Amniotic stem cell (primary cell): ENCODE results near the gene EVI5.
"Not testable (repeated sequence)": the region's sequence is repeated elsewhere in the genome, so short reads cannot be mapped to it uniquely, and the experiment has no call there.

ENCODE experiments used
- DNase-seq: peaks from one replicate; lab custom pipeline; 2025; lab: John Stamatoyannopoulos, UW

The EVI5 gene

DNA sequence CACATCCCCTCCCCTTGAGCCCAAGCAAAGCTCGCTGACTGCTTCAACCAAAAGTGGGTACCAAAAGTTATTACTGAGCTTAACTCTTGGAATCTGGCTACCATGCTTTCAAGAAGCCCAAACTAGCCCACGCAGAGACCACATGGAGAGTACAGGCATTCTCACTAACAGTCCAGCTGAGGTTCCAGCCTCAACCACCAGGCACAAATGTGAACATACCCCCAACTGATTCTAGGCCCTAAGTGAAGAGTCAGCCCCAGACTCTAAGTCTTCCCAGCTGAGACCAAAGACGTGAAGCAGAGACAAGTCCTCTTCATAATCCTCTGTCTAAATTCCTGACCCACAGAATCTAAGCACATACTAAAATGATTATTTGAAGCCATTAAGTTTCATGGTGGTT, 36.8 kb downstream of the EVI5 start:
- no peak for DNase-seq

DNA sequence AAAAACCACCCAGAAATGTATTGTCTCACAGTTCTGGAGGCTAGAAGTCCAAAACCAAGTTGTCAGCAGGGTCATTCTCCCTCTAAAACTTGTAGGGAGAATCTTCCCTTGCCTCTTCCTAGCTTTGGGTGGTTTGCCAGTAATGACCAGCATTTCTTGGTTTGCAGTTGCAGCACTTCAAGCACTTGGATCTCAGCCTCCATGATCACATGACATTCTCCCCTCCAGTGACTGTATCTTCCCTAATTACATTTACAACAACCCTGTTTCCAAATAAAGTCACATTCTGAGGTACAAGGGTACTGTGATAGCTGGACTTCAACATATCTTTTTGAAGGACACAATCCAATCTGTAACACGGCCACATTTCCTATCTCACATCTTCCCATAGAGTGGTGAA, 37.2 kb downstream of the EVI5 start:
- no peak for DNase-seq

DNA sequence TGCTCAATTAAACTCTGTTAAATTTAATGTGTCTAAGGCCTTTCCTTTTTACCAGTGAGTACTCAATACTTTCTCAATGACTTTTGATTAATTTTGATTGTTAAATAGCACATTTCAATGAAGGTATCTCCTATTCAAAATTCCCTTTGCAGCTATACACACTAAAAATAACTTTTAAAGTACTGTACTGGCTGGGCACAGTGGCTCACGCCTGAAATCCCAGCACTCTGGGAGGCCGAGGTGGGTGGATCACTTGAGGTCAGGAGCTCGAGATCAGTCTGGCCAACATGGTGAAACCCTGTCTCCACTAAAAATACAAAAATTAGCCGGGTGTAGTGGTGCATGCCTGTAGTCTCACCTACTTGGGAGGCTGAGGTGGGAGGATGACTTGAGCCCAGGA, 38.7 kb downstream of the EVI5 start:
- DNase-seq = not testable (repeated sequence)

GRCh38 chr1:92743221-92743620, 41.7 kb downstream of the EVI5 start:
- no peak for DNase-seq

- DNase-seq = no peak
Measured at GRCh38 chr1:92739669-92740524, 45.0 kb downstream of the EVI5 start.

DNA sequence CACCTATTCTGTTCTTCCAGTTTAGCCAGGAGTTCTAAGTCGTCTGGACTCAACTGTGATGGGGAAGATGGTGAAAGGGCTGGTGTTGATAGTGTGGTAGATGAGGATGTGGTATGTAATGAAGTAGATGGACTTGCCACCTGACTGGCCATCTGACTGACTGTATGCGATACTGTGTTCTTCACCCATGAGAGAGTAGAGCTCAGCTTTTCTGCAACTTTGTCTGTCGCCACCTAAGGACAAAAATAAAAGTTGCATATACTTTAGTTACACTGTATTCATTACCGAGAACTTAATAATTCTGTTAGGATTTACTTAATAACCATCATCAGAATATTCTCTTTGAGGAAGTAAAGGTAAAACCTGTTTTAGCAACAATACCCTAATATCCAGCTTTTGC, 48.5 kb downstream of the EVI5 start:
- DNase-seq = no peak

DNA sequence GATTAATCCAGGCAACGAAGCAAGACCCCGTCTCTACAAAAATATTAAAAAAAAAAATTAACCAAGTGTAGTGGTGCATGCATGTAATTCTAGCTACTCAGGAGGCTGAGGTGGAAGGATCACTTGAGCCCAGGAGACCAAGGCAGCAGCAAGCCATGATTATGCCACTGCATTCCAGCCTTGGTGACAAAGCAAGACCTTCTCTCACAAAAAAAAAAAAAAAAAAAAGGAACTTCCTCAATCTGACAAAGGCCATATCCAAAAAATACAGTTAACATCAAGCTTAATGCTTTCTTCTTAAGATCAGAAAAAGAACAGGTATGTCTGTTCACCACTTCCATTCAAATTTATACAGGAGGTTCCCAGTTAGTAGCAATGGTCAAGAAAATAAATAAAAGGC, 54.4 kb downstream of the EVI5 start:
- DNase-seq = no peak

DNA sequence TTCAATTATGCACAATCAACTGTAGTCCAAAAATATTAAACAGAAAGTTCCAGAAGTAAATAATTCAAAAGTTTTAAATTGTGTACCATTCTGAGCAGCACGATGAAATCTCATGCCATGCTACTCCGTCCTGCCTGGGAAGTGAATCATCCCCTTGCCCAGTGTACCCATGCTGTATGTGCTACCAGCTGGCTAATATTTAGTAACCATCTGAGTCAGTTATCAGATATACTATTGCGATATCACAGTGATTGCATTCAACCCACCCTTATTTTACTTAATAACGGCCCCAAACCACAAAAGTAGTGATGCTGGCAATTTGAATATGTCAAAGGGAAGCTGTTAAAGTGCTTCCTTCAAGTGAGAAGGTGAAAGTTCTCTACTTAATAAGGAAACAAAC, 56.2 kb downstream of the EVI5 start:
- no peak for DNase-seq

DNA sequence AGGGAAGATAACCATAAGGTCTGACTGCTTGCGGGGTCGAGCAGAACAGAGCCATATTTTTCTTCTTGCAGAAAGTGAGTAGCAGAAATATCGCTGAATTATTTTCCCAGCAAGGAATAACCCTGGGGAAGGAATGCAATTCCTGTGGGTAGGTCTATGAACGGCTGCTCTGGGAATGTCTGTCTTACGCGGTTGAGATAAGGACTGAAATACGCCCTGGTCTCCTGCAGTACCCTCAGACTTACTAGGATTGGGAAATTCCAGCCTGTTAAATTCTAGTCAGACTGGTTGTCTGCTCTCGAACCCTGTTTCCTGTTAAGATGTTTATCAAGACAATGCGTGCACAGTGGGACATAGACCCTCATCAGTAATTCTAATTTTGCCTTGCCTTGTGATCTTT, 61.2 kb downstream of the EVI5 start:
- not testable (repeated sequence) for DNase-seq

- no peak for DNase-seq
Measured at GRCh38 chr1:92721886-92722285, 63.0 kb downstream of the EVI5 start.

DNA sequence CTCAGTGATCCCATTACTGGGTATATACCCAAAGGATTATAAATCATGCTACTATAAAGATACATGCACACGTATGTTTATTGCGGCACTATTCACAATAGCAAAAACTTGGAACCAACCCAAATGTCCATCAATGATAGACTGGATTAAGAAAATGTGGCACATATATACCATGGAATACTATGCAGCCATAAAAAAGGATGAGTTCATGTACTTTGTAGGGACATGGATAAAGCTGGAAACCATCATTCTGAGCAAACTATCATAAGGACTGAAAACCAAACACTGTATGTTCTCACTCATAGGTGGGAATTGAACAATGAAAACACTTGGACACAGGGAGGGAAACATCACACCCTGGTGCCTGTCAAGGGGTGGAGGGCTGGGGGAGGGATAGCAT, 63.8 kb downstream of the EVI5 start:
- not testable (repeated sequence) for DNase-seq

DNA sequence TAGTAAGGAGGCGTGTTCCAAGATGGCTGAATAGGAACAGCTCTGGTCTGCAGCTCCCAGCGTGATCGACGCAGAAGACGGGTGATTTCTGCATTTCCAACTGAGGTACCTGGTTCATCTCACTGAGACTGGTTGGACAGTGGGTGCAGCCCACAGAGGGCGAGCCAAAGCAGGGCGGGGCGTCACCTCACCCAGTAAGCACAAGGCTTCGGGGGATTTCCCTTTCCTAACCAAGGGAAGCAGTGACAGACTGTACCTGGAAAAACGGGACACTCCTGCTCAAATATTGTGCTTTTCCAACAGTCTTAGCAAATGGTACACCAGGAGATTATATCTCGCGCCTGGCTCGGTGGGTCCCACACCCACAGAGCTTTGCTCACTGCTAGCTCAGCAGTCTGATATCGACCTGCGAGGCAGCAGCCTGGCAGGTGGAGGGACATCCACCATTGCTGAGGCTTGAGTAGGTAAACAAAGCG, 69.4 kb downstream of the EVI5 start:
- DNase-seq = not testable (repeated sequence)

DNA sequence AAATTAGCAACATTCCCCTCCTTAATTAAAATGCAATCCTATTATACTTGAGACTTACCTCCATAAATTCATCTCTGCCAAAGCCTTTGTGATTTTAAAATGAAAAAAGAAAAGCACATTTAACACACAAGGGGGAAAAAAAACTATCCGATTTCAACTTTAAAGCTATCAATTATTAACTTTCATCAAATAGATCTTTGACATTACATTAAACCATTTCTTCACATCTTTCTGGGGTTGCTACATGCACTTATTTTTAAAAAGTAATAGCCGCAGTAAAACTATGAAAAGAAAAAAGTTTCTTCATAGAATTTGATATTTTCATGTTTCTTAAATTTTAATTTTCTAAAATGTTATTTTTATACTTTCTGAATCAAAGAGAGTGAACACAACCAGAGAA, 71.0 kb downstream of the EVI5 start:
- no peak for DNase-seq

DNA sequence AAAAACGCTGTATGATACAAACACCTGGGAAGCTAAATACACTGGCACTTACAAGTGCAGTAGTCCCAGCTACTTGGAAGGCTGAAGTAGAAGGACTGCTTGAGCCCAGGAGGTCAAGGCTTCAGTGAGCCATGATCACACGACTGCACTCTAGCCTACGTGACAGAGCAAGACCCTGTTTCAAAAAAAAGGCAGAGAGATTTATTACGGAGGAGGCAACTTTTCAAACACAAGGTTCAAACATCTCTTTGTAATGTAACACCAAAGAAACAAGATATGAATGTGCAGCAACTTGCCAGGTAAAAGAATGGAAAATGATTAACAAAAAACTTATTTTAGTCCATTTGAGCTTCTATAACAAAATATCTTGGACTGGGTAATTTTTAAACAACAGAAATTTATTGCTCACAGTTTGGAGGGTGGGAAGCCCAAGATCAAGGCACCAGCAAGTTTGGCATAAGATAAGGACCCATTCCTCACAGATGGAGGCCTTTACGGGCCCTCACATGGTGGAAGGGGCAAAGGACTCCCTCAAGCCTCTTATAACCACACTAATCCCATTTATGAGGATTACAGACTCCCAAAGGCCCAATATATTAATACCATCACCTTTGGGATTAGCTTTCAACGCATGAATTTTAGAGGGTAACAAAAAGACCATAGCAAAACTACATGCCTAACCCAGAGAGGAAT, 73.3 kb downstream of the EVI5 start:
- no peak for DNase-seq

DNA sequence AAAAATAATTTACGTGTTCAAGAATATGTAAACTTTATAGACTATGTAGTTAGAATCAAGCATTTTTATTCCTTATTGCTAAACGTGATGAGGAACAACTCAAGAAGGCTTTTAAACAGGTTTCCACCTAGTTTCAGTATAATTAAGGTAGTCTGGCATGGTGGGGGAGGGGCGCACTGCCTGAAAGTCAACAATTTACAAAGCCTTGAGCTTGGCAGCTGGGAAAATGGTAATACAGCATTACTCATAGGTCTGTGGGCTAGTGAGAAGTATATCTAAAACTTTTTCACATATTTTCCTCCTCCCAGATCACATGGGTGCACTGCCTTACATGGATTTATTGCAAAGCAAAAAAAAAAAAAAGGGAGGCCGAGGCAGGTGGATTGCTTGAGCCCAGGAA, 75.2 kb downstream of the EVI5 start:
- DNase-seq = no peak

- no peak for DNase-seq
Measured at GRCh38 chr1:92708368-92708950, 76.4 kb downstream of the EVI5 start.

- DNase-seq = no peak
Measured at GRCh38 chr1:92707709-92708108, 77.2 kb downstream of the EVI5 start.

DNA sequence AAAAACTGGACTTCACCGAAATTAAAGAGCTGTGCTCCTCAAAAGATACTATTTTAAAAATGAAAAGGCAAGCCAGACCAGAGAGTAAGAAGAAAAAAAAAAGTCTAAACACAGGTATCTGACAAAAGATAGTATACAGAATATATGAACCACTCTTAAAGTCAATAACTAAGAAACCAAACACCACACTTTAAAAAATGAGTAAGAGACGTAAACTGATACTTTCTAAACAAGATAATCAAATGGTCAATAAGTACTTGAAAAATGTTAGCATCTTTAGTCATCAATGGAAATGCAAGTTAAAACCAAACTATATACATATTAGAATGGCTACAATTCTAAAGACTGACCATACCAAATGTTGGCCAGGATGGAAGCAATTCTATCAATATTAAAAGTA, 77.6 kb downstream of the EVI5 start:
- no peak for DNase-seq

GRCh38 chr1:92705446-92705845, 79.5 kb downstream of the EVI5 start:
- no peak for DNase-seq

DNA sequence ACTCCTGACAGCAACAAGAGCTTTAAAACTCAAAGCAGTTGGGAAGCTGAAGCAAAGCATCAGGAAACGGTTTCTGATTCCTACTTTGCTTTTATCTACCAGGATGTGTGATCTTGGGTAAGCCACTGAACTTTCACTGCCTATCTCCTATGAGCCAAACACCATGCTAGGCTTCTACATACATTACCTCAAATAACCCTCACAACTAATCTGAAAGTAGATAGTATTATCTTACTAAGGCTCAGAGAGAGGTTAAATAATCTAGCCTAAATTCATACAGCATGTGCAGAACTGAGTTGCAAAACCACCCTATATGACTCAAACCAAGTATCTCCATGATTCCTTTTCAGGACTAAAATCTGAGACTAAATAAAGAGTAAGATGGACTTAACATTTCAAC, 83.8 kb downstream of the EVI5 start:
- no peak for DNase-seq

GRCh38 chr1:92698932-92699331, 86.0 kb downstream of the EVI5 start:
- DNase-seq = no peak

DNA sequence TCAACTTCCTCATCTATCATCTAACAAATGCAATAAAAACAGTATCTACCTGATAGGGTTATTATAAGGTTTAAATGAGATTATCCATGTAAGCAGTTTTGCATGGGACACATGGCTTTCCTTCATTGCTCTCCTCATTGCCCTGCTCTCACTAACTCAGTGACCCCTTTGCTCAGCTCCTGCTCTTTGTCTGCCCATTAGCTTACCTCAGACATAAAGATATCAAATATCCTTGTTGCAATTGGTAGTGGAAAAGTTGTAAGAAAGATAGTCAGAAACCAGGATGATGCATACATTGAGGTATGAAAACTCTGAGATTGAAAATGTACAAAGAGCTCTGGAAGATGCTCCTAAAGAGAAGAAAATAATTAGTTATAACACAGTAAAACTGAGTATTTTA, 89.8 kb downstream of the EVI5 start:
- no peak for DNase-seq

GRCh38 chr1:92691925-92692324, 93.0 kb downstream of the EVI5 start:
- DNase-seq = no peak
